GM18499 (cell line): ENCODE data around the gene SH3BP2.

ENCODE experiments used
- ATAC-seq: cut with Tn5 transposase; IDR thresholded peaks from one replicate; pipeline ENCODE4 v1.9.1; 2021; ENCODE audit warnings: moderate number of reproducible peaks; ENCODE audit not compliant: insufficient read depth, unreplicated experiment

Gene SH3BP2

GRCh38 chr4:2800691-2801596, 8.1 kb downstream of the SH3BP2 start:
- no peak for ATAC-seq

DNA sequence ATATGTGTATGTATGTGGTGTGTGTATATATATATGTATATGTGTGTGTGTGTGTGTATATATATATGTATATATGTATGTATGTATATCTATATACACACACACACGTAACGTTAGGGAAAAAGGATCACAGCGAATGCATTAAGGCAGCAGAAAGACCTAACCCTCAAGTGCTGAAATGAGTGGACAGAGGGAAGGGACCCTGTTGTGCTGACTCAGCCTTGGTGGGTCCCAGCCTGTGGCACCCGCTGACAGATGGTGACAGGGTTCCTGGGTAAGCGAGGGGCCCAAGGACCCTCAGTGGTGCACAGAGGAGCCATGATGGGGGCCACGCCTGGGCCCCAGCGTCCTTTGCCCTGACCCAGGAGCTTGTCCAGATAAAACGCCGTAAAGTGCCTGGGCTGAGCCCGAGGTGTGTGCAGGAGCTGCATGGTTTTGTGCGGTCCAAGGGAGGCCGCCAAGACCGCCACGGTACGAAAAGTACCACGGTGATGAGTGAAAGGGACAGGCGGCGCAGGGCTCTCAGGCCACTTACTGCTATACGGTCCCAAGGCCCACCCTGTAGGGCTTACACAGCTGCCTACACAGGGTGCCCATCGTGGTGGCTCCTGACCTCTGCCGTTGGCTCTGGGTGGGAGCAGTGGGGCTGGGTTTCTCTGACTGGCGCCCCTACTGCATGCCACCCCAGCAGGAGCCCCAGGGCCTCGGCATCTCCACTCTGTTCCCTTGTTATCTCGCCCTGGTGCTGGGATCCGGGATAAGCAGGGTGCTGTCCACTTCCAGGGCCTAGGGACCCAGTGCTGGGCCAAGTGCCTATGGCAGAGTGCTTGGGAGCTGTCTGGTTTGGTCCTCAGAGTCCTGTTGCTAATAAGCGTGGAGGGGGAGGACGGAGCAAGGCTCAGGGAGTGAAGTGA, 10.0 kb downstream of the SH3BP2 start:
- ATAC-seq, result no peak

DNA sequence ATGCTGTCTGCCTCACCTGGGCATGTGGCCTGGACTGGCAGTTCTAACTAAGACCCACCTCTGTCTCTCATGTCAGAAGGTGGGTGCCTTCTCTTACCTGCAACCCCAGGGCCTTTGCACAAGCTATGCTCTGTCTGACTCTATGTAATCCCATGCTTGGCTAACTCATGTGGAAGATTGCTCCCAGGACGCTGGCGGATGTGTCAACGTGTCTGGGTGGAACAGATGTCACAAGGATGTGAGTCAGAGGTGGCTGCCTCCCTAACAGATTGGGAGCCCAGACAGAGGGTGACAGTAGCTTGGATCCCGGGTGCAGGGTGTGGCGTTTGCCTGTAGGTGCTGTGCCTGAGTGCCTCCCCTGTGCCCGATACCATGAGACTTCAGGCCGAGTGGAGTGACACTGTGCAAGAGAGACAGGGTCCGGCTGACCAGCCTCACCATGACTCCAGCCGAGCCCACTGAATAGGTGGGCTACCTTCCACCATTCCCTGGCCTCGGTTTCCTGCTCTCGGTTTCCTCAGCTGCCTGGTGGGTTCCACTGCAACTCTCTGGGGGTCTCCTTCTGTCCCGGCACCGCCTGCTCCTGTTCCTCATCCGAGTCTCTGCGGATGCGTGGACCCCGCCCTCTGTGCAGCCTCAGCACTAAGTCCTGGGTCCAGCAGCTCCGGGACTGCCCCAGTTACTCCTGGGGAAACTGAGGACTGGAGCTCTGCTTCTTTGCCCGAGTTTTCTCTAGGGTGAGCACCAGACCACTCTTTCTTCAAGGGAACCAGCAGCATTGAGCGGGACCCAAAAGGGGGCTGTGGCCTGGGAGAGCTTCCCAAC, 11.0 kb downstream of the SH3BP2 start:
- no peak for ATAC-seq

GRCh38 chr4:2804449-2804972, 11.6 kb downstream of the SH3BP2 start:
- ATAC-seq, result no peak

DNA sequence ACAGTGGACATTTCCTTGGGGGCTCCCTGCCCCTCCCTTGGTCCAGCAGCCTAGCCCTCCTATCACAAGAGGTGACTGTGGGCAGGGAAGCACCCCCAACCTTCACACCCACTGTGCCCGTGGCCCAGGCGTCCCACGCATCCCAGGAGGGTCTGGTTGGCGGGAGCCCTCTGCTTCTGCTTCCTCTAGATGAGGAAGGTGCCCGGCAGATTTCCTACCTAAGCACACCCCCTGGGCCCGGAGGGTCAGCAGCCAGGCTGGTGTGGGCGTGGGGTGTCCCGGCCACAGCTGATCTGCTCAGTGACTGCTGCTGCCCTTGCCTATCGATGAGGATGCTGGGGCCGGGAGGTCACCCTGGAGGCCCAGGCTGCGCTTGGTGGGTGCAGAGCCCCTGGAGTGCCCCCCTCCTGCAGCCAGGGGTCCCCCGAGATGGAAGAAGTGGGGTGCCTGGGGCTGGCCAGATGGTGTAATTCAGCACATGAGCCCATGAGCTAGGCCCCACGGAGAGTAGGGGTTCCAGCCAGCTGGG, 12.2 kb downstream of the SH3BP2 start:
- ATAC-seq, result no peak

DNA sequence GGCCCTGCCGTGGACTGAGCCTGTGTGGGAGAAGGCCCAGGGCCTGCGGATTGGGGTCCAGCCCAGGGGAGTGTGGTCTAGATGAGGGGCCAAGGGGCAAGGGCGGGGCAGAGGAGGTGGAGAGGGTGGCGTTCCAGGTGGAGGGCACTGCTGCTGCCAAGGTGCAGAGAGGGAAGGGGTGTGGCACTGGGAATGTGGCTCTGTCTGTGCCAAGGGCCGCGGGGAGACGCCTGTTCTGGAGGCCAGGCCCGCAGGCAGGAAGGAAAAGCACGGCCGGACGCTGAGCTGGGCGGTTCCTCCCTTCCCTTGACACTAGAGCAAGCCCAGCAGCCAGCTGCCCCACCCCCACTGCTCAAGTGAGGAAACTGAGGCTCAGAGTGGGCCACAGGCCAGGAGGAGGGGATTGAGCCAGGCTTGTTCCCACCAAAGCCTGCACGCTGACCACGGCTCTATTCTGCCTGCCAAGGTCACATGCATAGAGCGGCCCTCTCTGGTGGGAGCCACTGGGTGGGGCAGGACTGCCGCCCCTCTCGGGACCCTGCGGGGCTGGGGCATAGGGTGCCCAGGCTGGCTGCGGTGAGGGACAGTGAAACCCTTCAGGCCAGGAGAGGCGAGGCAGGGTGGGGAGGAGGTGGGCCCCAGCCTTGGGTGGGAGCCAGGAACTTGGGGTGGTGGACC, 13.0 kb downstream of the SH3BP2 start:
- ATAC-seq, result no peak

DNA sequence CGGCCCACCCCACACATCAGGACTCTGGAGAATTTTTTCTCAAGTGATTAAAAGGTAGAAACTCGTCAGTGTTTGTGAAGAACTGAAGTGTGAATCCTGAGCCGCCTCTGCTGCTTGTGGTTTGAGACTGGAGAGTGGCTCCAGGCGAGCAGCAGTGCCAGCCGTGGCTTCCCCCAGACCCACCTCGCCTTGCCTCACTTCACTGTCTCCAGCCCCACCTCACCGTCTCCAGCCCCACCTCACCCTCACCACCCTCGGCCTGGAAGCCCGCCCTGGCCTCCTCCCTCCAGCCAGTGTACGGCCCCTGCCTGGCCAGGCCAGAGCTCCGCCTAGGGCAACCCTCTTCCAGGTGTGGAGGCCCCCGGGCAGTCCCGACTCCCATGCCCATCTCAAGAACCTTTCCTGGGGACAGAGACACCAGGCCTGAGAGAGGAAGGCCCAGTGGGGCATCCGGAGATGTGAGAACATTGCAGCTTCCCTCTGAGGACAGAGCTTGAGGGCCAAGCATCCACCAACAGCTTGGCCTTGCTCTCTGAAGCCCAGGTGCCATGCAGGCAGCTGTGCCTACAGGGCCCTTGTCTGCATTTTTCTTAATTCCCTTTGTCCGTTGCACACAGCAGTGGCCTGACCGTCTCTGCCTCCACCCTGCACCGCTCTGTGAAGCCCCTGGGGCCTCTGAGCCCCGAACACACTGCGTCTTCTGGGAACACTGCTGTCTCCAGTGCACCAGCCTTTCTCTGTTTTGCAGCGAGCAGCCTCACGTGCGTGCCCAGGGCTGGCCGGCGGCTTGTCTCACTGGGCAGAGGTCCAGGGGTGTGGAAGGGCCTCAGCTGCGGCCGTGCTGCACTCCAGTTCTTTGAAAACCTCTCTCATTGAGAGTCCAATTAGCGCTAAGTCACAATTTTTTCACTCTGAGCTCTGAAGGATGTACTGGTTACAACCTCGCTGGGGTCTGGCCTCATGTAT, 13.8 kb downstream of the SH3BP2 start:
- no peak for ATAC-seq

DNA sequence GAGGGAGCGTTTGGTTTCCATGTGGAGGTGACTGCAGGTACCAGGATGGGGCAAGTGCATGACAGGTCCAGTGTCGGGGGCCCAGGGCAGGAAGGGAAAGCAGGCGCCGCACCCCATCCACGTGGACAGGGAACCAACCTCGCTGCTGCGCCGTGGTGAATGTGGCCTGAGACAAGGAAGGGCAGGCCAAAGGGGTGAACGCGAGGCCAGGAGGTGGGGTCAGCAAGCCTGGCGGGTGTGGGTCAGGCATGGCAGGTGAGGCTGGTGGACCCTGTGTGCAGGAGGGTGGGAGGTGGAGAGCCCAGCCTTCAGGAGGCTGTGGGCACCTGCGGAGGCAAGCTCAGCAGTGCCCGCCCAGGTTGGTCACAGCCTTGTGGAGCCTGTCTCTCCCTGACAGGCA, 14.7 kb downstream of the SH3BP2 start:
- ATAC-seq, result no peak

GRCh38 chr4:2808001-2808400, 15.1 kb downstream of the SH3BP2 start:
- ATAC-seq, result no peak

DNA sequence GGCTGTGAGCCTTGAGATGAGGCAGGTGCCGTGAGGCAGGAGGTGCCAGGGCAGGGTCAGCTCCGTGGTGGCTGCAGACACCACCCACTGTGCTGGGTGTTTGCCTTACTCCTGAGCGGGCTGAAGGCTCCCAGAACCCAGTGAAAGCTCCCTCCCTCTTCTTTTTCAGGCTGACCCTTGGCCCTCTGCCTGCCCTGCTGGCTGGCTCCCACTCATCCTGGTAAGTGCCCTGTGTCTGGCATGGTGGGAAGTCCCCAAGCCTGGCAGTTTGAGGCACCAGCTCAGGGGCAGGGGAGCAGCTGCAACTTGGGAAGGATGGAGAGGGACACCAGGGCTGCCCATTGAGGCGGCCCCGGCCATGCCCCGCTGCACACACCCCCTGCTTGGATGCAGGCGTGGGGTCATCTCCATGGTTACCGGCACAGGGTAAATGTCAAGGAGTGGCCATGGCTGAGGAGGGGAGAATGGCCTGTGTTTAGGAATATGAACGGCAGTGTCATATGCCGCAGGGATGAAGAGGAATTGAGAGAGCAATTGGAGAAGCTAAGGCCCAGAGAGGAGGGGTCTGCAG, 16.8 kb downstream of the SH3BP2 start:
- no peak for ATAC-seq

DNA sequence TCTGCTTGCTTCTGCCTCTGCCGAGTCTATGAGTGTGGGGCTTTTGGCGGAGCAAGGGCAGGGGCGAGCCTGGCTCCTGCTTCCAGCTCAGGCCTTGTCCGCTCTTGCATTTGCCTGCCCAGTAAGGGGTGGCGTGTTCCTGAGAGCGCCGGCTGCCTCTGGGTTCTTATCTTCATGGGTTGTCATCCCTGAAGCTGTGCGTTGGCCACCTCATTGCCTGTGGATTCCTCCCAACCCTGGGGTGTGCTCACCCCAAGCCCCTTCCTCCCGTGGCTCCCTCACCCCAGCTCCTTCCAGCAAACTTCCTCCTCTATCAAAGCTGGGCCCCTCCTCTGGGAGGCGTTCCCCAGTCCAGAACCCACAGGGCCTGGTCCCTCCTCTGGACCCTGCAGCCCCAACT, 17.5 kb downstream of the SH3BP2 start:
- no peak for ATAC-seq

DNA sequence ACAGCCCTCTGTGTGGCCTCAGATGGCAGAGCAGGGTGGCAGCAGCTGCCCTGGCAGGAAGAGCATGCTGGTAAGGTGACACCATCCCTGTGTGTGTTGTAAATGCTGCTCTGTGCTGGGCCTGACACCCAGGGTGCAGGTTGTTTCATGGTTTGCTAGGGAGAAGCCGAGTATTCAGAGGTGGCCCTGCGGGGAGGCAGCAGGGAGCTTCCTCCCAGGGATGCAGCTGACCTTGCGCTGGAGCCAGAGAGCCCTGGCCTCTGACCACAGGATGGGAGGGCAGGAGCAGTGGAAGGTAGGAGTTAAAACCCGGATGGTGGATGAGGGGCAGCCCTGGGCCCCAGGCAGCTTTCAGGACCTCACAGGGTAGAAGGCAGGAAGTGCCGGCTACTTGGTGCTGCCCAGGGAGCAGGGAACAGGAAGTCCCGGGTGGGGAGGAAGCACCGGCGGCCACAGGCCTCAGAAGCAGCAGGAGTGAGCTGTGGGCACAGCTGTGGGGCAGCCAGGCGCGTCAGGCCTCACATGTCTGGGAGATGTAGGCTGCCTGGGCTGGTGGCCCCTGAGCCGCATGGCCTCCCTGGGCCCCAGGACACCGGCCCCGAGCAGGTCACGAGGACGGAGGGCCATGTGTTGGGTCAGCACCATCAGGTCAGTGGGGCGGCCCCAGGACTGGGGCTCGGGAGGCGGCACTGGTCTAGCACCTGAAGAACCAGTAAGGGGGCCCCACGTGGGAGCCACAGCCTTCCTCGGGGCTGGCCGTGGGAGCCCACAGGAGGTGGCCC, 19.1 kb downstream of the SH3BP2 start:
- ATAC-seq, result no peak

DNA sequence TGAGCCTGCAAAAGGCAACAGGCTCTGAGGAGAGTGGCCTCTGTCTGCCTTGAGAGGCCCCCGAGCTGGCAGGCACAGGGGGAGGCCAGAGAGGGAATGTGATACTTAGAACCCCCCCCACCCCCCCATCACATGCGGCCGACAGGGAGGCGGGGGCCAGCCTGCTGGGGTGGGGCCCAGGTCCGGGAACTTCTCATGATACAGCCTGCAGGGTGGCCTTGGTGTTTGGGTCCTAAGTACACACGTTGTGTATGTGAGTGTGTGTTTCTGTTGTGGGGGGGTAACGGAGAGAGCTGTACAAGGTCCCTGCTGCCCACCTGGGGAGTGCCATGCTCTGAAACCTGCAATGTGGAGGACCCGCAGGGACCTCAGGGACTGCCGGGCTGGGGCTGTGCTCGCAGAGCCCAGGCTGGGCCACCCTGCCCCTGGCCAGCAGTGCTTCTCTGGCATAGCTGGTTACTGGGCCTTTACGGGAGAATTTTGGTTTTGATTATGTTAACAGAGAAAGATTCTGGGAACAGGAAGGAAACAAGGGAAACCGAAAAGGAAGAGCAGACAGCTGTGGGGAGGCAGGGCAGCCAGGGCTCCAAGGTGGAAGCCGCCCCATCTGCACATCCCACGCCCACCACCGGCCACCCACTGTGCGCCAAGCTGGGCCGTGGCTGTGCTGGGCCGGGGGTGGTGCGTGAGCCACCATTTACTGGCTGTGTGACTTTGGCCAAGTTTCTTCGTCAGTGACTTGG, 19.9 kb downstream of the SH3BP2 start:
- no peak for ATAC-seq

GRCh38 chr4:2813446-2814405, 20.8 kb downstream of the SH3BP2 start:
- no peak for ATAC-seq

GRCh38 chr4:2814627-2815270, 21.9 kb downstream of the SH3BP2 start:
- ATAC-seq, result no peak
